ENCODE data around the gene PDCD2L.
A peak's percentile ranks its signal among the peaks of the same experiment; 100 is the strongest.

DNA sequence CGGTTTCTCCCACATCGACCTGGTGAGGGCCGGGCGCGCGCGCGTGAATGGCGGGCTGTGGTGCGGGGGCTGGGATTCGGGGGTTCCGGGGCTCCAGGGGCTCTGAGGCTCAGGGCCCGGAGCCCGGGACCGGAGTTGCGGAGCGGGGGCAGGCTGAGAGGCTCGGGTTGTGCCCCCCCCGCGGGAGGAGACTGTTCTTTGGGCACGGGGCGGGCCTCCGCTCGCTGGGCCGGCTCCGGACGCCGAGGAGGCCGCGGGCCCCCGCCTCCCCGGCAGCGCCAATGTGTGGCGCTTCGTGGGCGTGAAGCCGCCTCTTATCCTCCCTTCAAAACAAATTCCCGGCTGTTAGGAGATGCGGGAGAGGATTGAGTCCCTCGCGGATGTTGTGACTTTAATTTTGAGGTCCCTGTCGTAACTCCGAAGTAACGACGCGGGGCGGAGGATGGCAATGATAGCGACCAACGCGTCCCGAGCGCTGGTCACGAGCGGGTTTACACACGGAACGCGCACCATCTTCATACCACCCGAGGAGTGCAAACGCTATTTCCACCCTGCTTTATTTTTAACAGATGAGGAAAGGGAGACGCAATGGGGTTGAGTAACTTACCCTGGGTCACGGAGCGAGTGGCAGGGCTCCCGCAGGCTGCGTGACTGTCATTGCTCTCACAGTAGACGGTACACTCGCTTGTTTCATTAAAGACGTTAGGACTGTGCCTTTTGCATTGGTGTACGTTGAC is 24.5 kb downstream of the PDCD2L start:
- TF ChIP-seq, protein P1, sequence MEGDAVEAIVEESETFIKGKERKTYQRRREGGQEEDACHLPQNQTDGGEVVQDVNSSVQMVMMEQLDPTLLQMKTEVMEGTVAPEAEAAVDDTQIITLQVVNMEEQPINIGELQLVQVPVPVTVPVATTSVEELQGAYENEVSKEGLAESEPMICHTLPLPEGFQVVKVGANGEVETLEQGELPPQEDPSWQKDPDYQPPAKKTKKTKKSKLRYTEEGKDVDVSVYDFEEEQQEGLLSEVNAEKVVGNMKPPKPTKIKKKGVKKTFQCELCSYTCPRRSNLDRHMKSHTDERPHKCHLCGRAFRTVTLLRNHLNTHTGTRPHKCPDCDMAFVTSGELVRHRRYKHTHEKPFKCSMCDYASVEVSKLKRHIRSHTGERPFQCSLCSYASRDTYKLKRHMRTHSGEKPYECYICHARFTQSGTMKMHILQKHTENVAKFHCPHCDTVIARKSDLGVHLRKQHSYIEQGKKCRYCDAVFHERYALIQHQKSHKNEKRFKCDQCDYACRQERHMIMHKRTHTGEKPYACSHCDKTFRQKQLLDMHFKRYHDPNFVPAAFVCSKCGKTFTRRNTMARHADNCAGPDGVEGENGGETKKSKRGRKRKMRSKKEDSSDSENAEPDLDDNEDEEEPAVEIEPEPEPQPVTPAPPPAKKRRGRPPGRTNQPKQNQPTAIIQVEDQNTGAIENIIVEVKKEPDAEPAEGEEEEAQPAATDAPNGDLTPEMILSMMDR (IDR thresholded peaks at IDR 0.05): no peak
- peak in 1 of 2 donors; percentile 39 for TF ChIP-seq POLR2A (IDR thresholded peaks at IDR 0.05)
